GM12801 (cell line): ENCODE measurements around the gene IL16.

Experiments
- CTCF ChIP-seq: IDR thresholded peaks from one replicate; pipeline ENCODE4 v1.5.1; 2011; ENCODE audit warnings: control low read depth; ENCODE audit not compliant: insufficient read length; ENCODE audit errors: extremely low read depth

IL16 gene

GRCh38 chr15:81284256-81285031 is 87.8 kb downstream of the IL16 start:
- no peak for TF ChIP-seq CTCF

GRCh38 chr15:81285461-81285860 is 88.8 kb downstream of the IL16 start:
- no peak for TF ChIP-seq CTCF

- TF ChIP-seq CTCF: no peak
Measured at GRCh38 chr15:81286621-81287121, 90.0 kb downstream of the IL16 start.

- TF ChIP-seq CTCF: no peak
Measured at GRCh38 chr15:81288040-81288439, 91.4 kb downstream of the IL16 start.

- TF ChIP-seq CTCF: no peak
Measured at GRCh38 chr15:81288616-81289015, 91.9 kb downstream of the IL16 start.

GRCh38 chr15:81289910-81290309 is 93.2 kb downstream of the IL16 start:
- TF ChIP-seq CTCF: no peak

GRCh38 chr15:81291916-81292522 is 95.3 kb downstream of the IL16 start:
- no peak for TF ChIP-seq CTCF
